RWPE2 (cell line): ENCODE measurements around the gene OR5K2.
A peak's percentile ranks its signal among the peaks of the same experiment; 100 is the strongest.

Source experiments
- ATAC-seq: fragments of 200-7000 bp; cut with Tn5 transposase; 3 replicates; pipeline ENCODE4 v1.9.1; 2021; ENCODE audit warnings: low read depth
- DNase-seq: peaks from one replicate; pipeline ENCODE4 v3.0.0-alpha.2; 2020; ENCODE audit warnings: low spot score
- H3K27ac ChIP-seq: fragments of 450-650 bp; 2 replicates; pipeline ENCODE4 v1.5.1; 2017; ENCODE audit warnings: mild to moderate bottlenecking; ENCODE audit not compliant: poor library complexity, severe bottlenecking
- H3K27me3 ChIP-seq: fragments of 250-450 bp; sonication (Bioruptor Pico); 2 replicates; pipeline ENCODE4 v1.5.1; 2021; ENCODE audit warnings: mild to moderate bottlenecking, moderate library complexity; ENCODE audit not compliant: insufficient read depth, poor library complexity, severe bottlenecking
- H3K36me3 ChIP-seq: fragments of 250-450 bp; sonication (Bioruptor Pico); 2 replicates; pipeline ENCODE4 v1.5.1; 2020; ENCODE audit warnings: low read depth, mild to moderate bottlenecking, moderate library complexity
- H3K4me1 ChIP-seq: fragments of 250-450 bp; sonication (Bioruptor Pico); 2 replicates; pipeline ENCODE4 v1.5.1; 2021; ENCODE audit warnings: mild to moderate bottlenecking, moderate library complexity; ENCODE audit not compliant: insufficient read depth, poor library complexity, severe bottlenecking
- H3K4me3 ChIP-seq: fragments of 250-450 bp; sonication (Bioruptor Pico); 2 replicates; pipeline ENCODE4 v1.5.1; 2021; ENCODE audit warnings: mild to moderate bottlenecking, moderate library complexity; ENCODE audit not compliant: severe bottlenecking
- H3K9me3 ChIP-seq: fragments of 250-450 bp; sonication (Bioruptor Pico); 2 replicates; pipeline ENCODE4 v1.5.1; 2021; ENCODE audit warnings: mild to moderate bottlenecking, moderate library complexity; ENCODE audit not compliant: severe bottlenecking
- CTCF ChIP-seq: fragments of 450-650 bp; IDR thresholded peaks from one replicate; pipeline ENCODE4 v1.5.1; 2017; ENCODE audit warnings: mild to moderate bottlenecking, moderate library complexity; ENCODE audit not compliant: poor library complexity, severe bottlenecking

OR5K2 gene

GRCh38 chr3:98497381-98497780, at the start of gene OR5K2:
Gene OR5K2, plus strand, starts transcription at chr3:98497681. Its CDS starts 0 bp downstream, at chr3:98497681.
- H3K4me1 ChIP-seq, result peaks cover 16% of the 10 kb centered on the region
- no peak within 1 kb of the TSS for H3K27ac ChIP-seq
- TF ChIP-seq CTCF, result no peak
- DNase-seq (no peak), ATAC-seq (no peak)
- no peak within 1 kb of the TSS for H3K4me3 ChIP-seq
- H3K9me3 ChIP-seq, result no peaks in the 10 kb centered on the region
- H3K36me3 ChIP-seq, result no peaks in the 10 kb centered on the region
- H3K27me3 ChIP-seq, result no peaks in the 10 kb centered on the region

- TF ChIP-seq CTCF, result no peak
- H3K27me3 ChIP-seq, result no peaks in the 10 kb centered on the region
- no peak for DNase-seq
- ATAC-seq, result no peak
- no peak overlapping the region for H3K4me3 ChIP-seq
- H3K36me3 ChIP-seq, result no peaks in the 10 kb centered on the region
- H3K27ac ChIP-seq, result no peak overlapping the region
- H3K9me3 ChIP-seq, result no peaks in the 10 kb centered on the region
- peaks cover 23% of the 10 kb centered on the region for H3K4me1 ChIP-seq
Measured at GRCh38 chr3:98449606-98450193, 47.8 kb upstream of the OR5K2 start.

- no peaks in the 10 kb centered on the region for H3K27me3 ChIP-seq
- DNase-seq (no peak), ATAC-seq (no peak)
- TF ChIP-seq CTCF, result no peak
- H3K27ac ChIP-seq, result no peak overlapping the region
- no peaks in the 10 kb centered on the region for H3K36me3 ChIP-seq
- H3K4me1 ChIP-seq, result peaks cover 19% of the 10 kb centered on the region
- no peak overlapping the region for H3K4me3 ChIP-seq
- H3K9me3 ChIP-seq, result no peaks in the 10 kb centered on the region
Measured at GRCh38 chr3:98450372-98450771, 47.1 kb upstream of the OR5K2 start.

GRCh38 chr3:98453827-98454226, 43.7 kb upstream of the OR5K2 start:
- ATAC-seq (no peak), DNase-seq (no peak)
- Histone ChIP-seq H3K4me1 (no peaks in the 10 kb centered on the region), H3K4me3 (no peak overlapping the region), H3K36me3 (no peaks in the 10 kb centered on the region), H3K27ac (no peak overlapping the region), H3K27me3 (no peaks in the 10 kb centered on the region), H3K9me3 (no peaks in the 10 kb centered on the region)
- no peak for TF ChIP-seq CTCF

GRCh38 chr3:98454929-98455328, 42.6 kb upstream of the OR5K2 start:
- Histone ChIP-seq H3K36me3 (no peaks in the 10 kb centered on the region), H3K9me3 (no peaks in the 10 kb centered on the region), H3K27ac (no peak overlapping the region), H3K4me3 (no peak overlapping the region), H3K27me3 (no peaks in the 10 kb centered on the region), H3K4me1 (no peaks in the 10 kb centered on the region)
- DNase-seq (no peak), ATAC-seq (peak; percentile 38; the same call in 1 of the 3 replicates)
- no peak for TF ChIP-seq CTCF
